22Rv1 (cell line): ENCODE data around the gene ADCY5.

ENCODE experiments used
- H3K27ac ChIP-seq: fragments of 450-650 bp; 2 replicates; pipeline ENCODE4 v1.5.1; 2017
- CTCF ChIP-seq: fragments of 450-650 bp; IDR thresholded peaks from 2 replicates; pipeline ENCODE4 v1.5.1; 2017; ENCODE audit warnings: mild to moderate bottlenecking
- ZFX ChIP-seq: fragments of 450-650 bp; IDR thresholded peaks from 2 replicates; pipeline ENCODE4 v1.6.1; 2017; ENCODE audit warnings: antibody characterized with exemption, borderline replicate concordance

ADCY5 gene

GRCh38 chr3:123310741-123311140 is 138.1 kb downstream of the ADCY5 start:
- no peak overlapping the region for H3K27ac ChIP-seq
- TF ChIP-seq CTCF (no peak), ZFX (no peak)

GRCh38 chr3:123310186-123310585 is 138.7 kb downstream of the ADCY5 start:
- no peak for TF ChIP-seq CTCF
- no peak for TF ChIP-seq ZFX
- no peak overlapping the region for H3K27ac ChIP-seq

- H3K27ac ChIP-seq = no peak overlapping the region
- TF ChIP-seq CTCF (no peak), ZFX (no peak)
These were observed 141.8 kb downstream of the ADCY5 start for GRCh38 chr3:123307064-123307463.

GRCh38 chr3:123305192-123305591 is 143.7 kb downstream of the ADCY5 start:
- H3K27ac ChIP-seq = no peak overlapping the region
- TF ChIP-seq ZFX = no peak
- TF ChIP-seq CTCF = no peak

- TF ChIP-seq CTCF (no peak), ZFX (no peak)
- H3K27ac ChIP-seq = no peak overlapping the region
These were observed 144.8 kb downstream of the ADCY5 start for GRCh38 chr3:123303976-123304560.

- H3K27ac ChIP-seq = no peak overlapping the region
- no peak for TF ChIP-seq CTCF
- TF ChIP-seq ZFX = no peak
These were observed 145.9 kb downstream of the ADCY5 start for GRCh38 chr3:123302961-123303360.

GRCh38 chr3:123301331-123302184 is 147.3 kb downstream of the ADCY5 start:
- TF ChIP-seq ZFX (no peak), CTCF (no peak)
- H3K27ac ChIP-seq = no peak overlapping the region
